ENCODE results near the gene ANKRD13C.
A peak's percentile ranks its signal among the peaks of the same experiment; 100 is the strongest.
"Not testable (repeated sequence)": the region's sequence is repeated elsewhere in the genome, so short reads cannot be mapped to it uniquely, and the experiment has no call there.

The ANKRD13C gene, protein sequence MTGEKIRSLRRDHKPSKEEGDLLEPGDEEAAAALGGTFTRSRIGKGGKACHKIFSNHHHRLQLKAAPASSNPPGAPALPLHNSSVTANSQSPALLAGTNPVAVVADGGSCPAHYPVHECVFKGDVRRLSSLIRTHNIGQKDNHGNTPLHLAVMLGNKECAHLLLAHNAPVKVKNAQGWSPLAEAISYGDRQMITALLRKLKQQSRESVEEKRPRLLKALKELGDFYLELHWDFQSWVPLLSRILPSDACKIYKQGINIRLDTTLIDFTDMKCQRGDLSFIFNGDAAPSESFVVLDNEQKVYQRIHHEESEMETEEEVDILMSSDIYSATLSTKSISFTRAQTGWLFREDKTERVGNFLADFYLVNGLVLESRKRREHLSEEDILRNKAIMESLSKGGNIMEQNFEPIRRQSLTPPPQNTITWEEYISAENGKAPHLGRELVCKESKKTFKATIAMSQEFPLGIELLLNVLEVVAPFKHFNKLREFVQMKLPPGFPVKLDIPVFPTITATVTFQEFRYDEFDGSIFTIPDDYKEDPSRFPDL

DNA sequence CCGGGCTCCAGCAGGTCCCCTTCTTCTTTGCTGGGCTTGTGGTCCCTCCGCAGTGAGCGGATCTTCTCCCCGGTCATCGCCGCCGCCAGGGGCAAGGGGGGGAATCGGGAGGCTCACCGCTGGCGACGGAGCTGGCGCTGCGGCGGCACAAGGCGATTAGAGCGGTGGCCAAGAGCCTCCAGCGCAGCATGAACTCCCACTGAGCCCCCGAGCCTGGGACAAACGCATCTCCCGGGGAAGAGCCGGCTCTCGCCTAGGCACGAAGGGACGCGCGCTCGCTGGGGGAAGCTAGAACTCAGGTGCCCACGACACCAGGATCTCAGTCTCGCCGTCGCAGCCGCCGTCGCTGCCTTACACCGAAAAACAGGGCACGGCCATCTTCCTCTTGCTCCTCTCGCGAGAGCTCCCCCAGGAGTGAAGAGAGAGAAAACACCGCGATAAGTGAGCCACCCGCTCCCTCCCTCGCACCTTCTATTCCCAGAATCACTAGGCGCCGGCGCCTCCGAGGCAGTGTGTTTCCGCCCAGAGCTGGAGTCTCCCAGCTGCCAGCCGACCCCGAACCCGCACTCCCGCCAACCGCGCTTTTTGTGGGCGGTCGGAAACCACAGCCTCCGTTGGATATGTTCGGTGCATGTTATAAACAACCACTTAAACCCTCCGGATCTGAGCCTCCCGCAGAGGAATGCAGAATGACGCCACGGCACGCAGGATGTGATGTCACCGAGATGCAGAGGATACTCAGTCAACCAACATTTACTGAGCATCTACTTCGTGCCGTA is at the start of gene ANKRD13C:
Gene ANKRD13C, minus strand, starts transcription at position 391 of the 779 bp plus-strand sequence. Its CDS starts 314 bp downstream, at position 77.
- DNase-seq (ENCODE audit: low spot score), result peak; percentile 89

DNA sequence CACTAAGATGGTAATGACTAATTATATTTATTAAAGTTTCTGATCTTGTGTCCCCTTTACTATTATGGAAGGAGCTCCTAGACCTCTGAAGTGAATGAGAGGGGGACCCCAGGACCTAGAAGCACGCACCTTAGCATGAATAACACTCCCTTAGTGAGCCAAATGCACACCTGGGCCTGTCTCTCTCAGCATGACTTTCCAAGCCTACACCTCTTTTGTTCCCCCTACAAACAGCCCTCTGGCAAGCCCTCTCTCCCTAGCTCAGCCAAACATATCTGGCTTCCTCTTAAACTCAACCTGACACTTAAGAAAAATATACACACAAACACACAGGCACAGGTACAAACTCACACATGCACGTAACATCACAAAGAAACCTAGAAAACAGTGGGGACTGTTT is 49.2 kb upstream of the ANKRD13C start:
- DNase-seq (ENCODE audit: low spot score), result no peak

GRCh38 chr1:70401974-70402373 is 47.5 kb upstream of the ANKRD13C start:
- DNase-seq (ENCODE audit: low spot score), result no peak

GRCh38 chr1:70400335-70400734 is 45.8 kb upstream of the ANKRD13C start:
- no peak for DNase-seq (ENCODE audit: low spot score)

DNA sequence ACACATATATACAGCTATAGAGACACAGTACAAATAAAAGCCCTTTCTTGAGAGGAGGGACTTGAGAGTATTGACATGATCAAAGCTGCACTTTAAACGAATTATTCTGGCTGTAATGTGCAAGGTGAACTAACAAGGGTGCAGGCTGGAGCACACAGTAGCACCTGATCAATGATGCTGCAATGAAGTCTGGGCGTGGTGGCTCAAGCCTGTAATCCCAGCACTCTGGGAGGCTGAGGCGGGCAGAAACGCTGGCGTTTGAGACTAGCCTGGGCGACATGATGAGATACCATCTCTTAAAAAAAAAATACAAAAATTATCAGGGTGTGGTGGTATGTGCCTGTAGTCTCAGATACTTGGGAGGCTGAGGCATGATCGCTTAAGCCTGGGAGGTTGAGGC is 42.5 kb upstream of the ANKRD13C start:
- no peak for DNase-seq (ENCODE audit: low spot score)

- DNase-seq (ENCODE audit: low spot score), result no peak
These were observed 42.1 kb upstream of the ANKRD13C start for GRCh38 chr1:70396607-70397006.

DNA sequence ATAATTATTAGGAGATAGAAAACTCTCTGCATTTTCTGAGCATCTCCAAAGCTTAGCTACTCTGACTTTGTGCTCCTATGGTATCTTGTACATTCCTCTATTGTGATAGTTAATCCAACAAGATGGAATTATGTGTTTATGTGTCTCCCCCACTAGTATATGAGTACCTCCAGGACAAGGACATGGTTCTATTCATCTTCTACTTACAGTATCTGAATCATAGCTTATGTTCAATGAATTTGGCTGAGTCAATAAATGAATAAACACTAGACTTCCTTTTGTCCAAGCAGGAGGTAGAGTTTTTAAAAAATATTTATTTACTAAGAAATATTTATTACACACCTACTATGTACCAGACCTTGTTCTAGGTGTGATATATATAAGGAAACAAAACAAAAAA is 38.1 kb upstream of the ANKRD13C start:
- no peak for DNase-seq (ENCODE audit: low spot score)

DNA sequence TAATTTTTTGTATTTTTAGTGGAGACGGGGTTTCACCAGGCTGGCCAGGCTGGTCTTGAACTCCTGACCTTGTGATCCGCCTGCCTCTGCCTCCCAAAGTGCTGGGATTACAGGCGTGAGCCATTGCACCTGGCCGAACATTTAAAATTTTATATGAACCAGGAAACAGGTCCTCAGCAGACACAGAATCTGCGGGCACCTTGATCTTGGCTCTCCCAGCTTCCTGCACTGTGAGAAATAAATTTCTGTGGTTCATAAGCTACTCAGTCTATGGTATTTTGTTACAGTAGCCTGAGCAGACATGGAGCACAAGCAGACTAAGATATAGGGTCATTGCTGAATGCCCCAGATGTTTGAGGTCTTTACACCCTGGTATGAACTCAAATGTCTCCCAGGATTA is 33.0 kb upstream of the ANKRD13C start:
- DNase-seq (ENCODE audit: low spot score), result no peak

- DNase-seq (ENCODE audit: low spot score), result no peak
These were observed 31.6 kb upstream of the ANKRD13C start for GRCh38 chr1:70386121-70386520.

GRCh38 chr1:70385477-70385876 is 31.0 kb upstream of the ANKRD13C start:
- no peak for DNase-seq (ENCODE audit: low spot score)

DNA sequence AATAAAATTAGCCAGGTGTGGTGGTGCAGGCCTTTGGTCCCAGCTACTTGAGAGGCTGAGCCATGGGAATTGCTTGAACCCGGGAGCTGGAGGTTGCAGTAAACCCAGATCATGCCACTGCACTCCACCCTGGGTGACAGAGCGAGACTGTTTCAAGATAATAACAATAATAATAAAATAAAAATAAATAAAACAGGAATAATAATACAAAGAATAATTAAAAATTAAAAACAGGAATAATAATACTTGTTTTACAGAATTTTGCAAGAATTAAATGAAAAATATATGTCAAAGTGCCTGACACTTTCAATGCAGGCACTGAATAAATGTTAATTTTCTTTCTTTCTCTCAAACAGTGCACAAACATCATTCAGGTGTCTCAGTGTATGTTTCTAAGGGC is 30.0 kb upstream of the ANKRD13C start:
- no peak for DNase-seq (ENCODE audit: low spot score)

- DNase-seq (ENCODE audit: low spot score), result no peak
These were observed 29.0 kb upstream of the ANKRD13C start for GRCh38 chr1:70383483-70383882.

DNA sequence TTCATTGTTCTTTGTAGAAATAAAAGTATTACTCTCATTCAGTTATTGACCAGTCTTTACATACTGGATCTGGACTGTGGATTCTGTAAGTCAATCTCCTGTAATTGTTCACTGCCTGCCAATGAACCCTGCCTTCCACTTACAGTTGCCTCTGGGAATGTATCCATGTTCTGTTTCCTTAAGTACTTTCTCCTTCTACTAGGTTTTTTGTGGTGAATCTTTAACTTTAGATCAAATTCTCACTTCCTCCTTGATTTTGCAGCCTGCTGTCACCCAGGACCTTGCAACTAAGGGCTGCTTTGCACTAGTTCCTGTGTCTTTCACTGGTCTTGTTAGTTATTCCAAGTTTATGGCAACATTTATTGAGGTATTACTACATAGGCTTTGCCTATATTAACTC is 28.2 kb upstream of the ANKRD13C start:
- DNase-seq (ENCODE audit: low spot score), result no peak

DNA sequence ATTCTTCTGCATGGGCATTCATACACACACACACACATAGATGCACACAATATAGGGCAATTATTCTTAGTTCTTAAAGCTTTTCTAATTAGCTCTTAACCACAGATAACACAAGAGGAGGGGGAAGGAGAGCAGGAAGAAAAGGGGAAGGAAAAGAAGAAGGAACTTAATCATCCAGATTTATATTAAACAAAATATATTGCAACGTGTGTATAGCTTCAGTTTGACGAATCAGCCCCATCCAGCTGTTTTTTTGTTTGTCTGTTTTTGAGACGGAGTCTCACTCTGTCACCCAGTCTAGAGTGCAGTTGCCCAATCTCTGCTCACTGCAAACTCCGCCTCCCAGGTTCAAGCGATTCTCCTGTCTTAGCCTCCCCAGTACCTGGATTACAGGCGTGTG is 21.7 kb upstream of the ANKRD13C start:
- no peak for DNase-seq (ENCODE audit: low spot score)

GRCh38 chr1:70373580-70373979 is 19.1 kb upstream of the ANKRD13C start:
- not testable (repeated sequence) for DNase-seq (ENCODE audit: low spot score)

DNA sequence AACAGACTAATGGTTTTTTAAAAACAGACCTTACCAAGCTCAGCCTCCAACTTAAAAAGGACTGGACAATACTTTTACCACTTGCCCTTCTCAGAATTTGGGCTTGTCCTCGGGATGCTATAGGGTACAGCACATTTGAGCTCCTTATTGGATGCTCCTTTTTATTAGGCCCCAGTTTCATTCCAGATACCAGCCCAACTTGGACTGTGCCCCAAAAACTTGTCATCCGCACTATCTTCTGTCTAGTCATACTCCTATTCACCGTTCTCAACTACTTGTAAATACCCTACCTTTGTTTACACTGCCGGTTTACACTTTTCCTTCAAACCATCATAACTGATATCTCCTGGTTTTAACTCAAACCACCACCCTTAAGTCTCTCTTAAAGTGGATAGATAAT is 17.9 kb upstream of the ANKRD13C start:
- DNase-seq (ENCODE audit: low spot score), result no peak

GRCh38 chr1:70371586-70371985 is 17.1 kb upstream of the ANKRD13C start:
- not testable (repeated sequence) for DNase-seq (ENCODE audit: low spot score)

DNA sequence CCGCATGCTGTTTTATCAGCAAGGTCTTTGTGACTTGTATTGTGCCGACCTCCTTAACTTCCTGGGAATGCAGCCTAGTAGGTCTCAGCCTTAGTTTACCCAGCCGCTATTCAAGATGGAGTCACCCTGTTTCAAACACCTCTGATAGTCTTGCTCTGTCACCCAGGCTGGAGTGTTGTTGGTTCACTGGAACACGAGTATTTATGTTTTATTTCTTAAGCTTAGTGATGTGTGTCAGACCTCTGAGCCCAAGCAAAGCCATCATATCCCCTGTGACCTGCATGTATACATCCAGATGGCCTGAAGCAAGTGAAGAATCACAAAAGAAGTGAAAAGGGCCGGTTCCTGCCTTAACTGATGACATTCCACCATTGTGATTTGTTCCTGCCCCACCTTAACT is 12.9 kb upstream of the ANKRD13C start:
- DNase-seq (ENCODE audit: low spot score), result not testable (repeated sequence)

GRCh38 chr1:70366997-70367396 is 12.5 kb upstream of the ANKRD13C start:
- DNase-seq (ENCODE audit: low spot score), result not testable (repeated sequence)

GRCh38 chr1:70366425-70366952 is 12.0 kb upstream of the ANKRD13C start:
- not testable (repeated sequence) for DNase-seq (ENCODE audit: low spot score)

DNA sequence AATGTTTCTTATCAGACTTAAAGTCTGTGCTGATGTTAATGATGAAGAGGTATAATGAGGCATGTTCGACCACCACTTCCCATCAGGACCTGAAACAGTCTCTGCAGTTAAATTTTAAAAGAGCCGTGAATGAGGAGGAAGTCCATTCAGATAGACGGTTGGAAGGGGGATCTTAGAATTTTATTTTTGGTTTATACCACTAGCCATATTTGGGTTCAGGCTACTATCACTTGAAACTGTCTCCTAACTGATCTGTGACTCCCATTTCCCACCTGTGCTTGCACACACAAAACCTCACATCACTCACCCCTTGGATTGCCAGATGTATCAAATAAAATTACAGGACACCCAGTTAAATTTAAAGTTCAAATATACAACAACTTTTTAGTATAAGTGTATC is 9.9 kb upstream of the ANKRD13C start:
- no peak for DNase-seq (ENCODE audit: low spot score)

GRCh38 chr1:70361727-70362398 is 7.3 kb upstream of the ANKRD13C start:
- DNase-seq (ENCODE audit: low spot score), result no peak

Measured in kidney capillary endothelial cell (primary cell).